Right ventricle myocardium inferior (tissue), 1 donor: ENCODE measurements around the gene CTXND2. TPM values are rescaled to one million over a fixed set of nuclear protein-coding genes. Genes with fewer than 3 reads are reported as not detected.
"Not testable (repeated sequence)": the region's sequence is repeated elsewhere in the genome, so short reads cannot be mapped to it uniquely, and the experiment has no call there.

Experiments used
- ATAC-seq: fragments of 200-7000 bp; cut with Tn5 transposase; one replicate; pipeline ENCODE4 v1.9.1; 2020; ENCODE audit warnings: mild to moderate bottlenecking, moderate library complexity
- DNase-seq: peaks from one replicate; pipeline ENCODE4 v3.0.0; 2021; ENCODE audit errors: missing footprints
- intact Hi-C: fragments of 100-400 bp; cut with DNase I; formaldehyde crosslinking; loops from one replicate; pipeline ENCODE4 v1.11.0; 2022
- long read RNA-seq: library from polyadenylated mRNA; unstranded; transcript quantifications from one replicate; pipeline ENCODE4 v2.0.0, GENCODE V29; 2021
- total RNA-seq: library from RNA; stranded (reverse); fragmentation: NEBNext Ultra II Directional; extraction: Animal tissue kit (Norgen Biotek cat#: 25700); gene quantifications from one replicate; pipeline ENCODE4 v1.2.1, GENCODE V29; 2021
- donor health status: DM: no; HTN: yes; CAD: no; lungs with severe emphysema.

Gene CTXND2
- total RNA-seq = not detected
- long read RNA-seq = 0 reads

GRCh38 chr1:150887018-150887417 is at the start of gene CTXND2:
Gene CTXND2, plus strand, starts transcription at chr1:150887136. Its CDS starts 25,179 bp downstream, at chr1:150912315.
- intact Hi-C loops = no loop called here
- DNase-seq (no peak), ATAC-seq (no peak)

GRCh38 chr1:150840850-150841249 is 46.1 kb upstream of the CTXND2 start:
- ATAC-seq, intact Hi-C loops, DNase-seq: not testable (repeated sequence)

- DNase-seq (no peak), ATAC-seq (no peak)
- intact Hi-C loops = no loop called here
Observed at GRCh38 chr1:150841626-150842025, 45.3 kb upstream of the CTXND2 start.

- no peak for DNase-seq
- intact Hi-C loops = no loop called here
- no peak for ATAC-seq
Observed at GRCh38 chr1:150842343-150842742, 44.6 kb upstream of the CTXND2 start.

- ATAC-seq (no peak), DNase-seq (no peak)
- intact Hi-C loops = no loop called here
Observed at GRCh38 chr1:150842964-150843363, 44.0 kb upstream of the CTXND2 start.

- intact Hi-C loops = no loop called here
- ATAC-seq (no peak), DNase-seq (no peak)
Observed at GRCh38 chr1:150843474-150843873, 43.5 kb upstream of the CTXND2 start.

- DNase-seq (no peak), ATAC-seq (no peak)
- intact Hi-C loops = no loop called here
Observed at GRCh38 chr1:150846473-150847146, 40.3 kb upstream of the CTXND2 start.

GRCh38 chr1:150850801-150851362 is 36.1 kb upstream of the CTXND2 start:
- ATAC-seq, intact Hi-C loops, DNase-seq: not testable (repeated sequence)

GRCh38 chr1:150852734-150853133 is 34.2 kb upstream of the CTXND2 start:
- intact Hi-C loops, DNase-seq, ATAC-seq: not testable (repeated sequence)

- intact Hi-C loops = no loop called here
- no peak for DNase-seq
- ATAC-seq = no peak
Observed at GRCh38 chr1:150863724-150864123, 23.2 kb upstream of the CTXND2 start.

GRCh38 chr1:150864200-150864599 is 22.7 kb upstream of the CTXND2 start:
- intact Hi-C loops, DNase-seq, ATAC-seq: not testable (repeated sequence)

GRCh38 chr1:150869683-150870082 is 17.3 kb upstream of the CTXND2 start:
- ATAC-seq (no peak), DNase-seq (no peak)
- intact Hi-C loops = loop anchor here (10.0 kb wide), 1 partner anchor 275 kb away; the partner anchor contains the start of gene SEMA6C

- intact Hi-C loops = loop anchor here (10.0 kb wide), 1 partner anchor 272 kb away; the partner anchor contains the start of gene SEMA6C
- DNase-seq (no peak), ATAC-seq (no peak)
Observed at GRCh38 chr1:150872572-150872971, 14.4 kb upstream of the CTXND2 start.

GRCh38 chr1:150873521-150873920 is 13.4 kb upstream of the CTXND2 start:
- intact Hi-C loops = loop anchor here (10.0 kb wide), 1 partner anchor 271 kb away; the partner anchor contains the start of gene SEMA6C
- no peak for ATAC-seq
- no peak for DNase-seq

- intact Hi-C loops = loop anchor here (5.0 to 10.0 kb wide), 3 partner anchors 53 to 270 kb away; partner anchors contain the start of genes CERS2, SEMA6C and SETDB1
- ATAC-seq (no peak), DNase-seq (no peak)
Observed at GRCh38 chr1:150874455-150875196, 12.3 kb upstream of the CTXND2 start.

GRCh38 chr1:150875197-150876118 is 11.5 kb upstream of the CTXND2 start:
- no peak for DNase-seq
- no peak for ATAC-seq

GRCh38 chr1:150876119-150876454 is 10.8 kb upstream of the CTXND2 start:
- DNase-seq (peak; percentile 82), ATAC-seq (peak; percentile 60)
- intact Hi-C loops = loop anchor here (5.0 to 10.0 kb wide), 3 partner anchors 51 to 269 kb away; partner anchors contain the start of genes CERS2, SEMA6C and SETDB1

More at GRCh38 chr1:150875197-150876118, 11.5 kb upstream of the CTXND2 start:
- intact Hi-C loops = loop anchor here (5.0 to 10.0 kb wide), 3 partner anchors 52 to 269 kb away; partner anchors contain the start of genes CERS2, SEMA6C and SETDB1

GRCh38 chr1:150878931-150879330 is 8.0 kb upstream of the CTXND2 start:
- not testable (repeated sequence) for DNase-seq, ATAC-seq
- intact Hi-C loops = loop anchor here (5.0 to 10.0 kb wide), 3 partner anchors 48 to 266 kb away; partner anchors contain the start of genes CERS2, SEMA6C and SETDB1
